SJCRH30 (cell line): Measurements from ENCODE around the gene NUCB1. TPM values are rescaled to one million over a fixed set of nuclear protein-coding genes. Genes with fewer than 3 reads are reported as not detected.
A peak's percentile ranks its signal among the peaks of the same experiment; 100 is the strongest.
"Not testable (repeated sequence)": the region's sequence is repeated elsewhere in the genome, so short reads cannot be mapped to it uniquely, and the experiment has no call there.

Experiments used
- DNase-seq, 2 experiments: peaks; one replicate each; pipeline ENCODE4 v3.0.0-alpha.2; 2015 to 2020
- H3K27ac ChIP-seq: fragments of 250-450 bp; sonication (Bioruptor Pico); 2 replicates; pipeline ENCODE4 v1.5.1; 2020; ENCODE audit warnings: mild to moderate bottlenecking, moderate library complexity
- H3K27me3 ChIP-seq: fragments of 250-450 bp; sonication (Bioruptor Pico); 2 replicates; pipeline ENCODE4 v1.5.1; 2020; ENCODE audit warnings: mild to moderate bottlenecking, moderate library complexity
- H3K36me3 ChIP-seq: fragments of 250-450 bp; sonication (Bioruptor Pico); 2 replicates; pipeline ENCODE4 v1.5.1; 2020; ENCODE audit warnings: mild to moderate bottlenecking, moderate library complexity
- H3K4me1 ChIP-seq: fragments of 250-450 bp; sonication (Bioruptor Pico); 2 replicates; pipeline ENCODE4 v1.5.1; 2020; ENCODE audit warnings: mild to moderate bottlenecking, moderate library complexity
- H3K4me3 ChIP-seq: fragments of 250-450 bp; sonication (Bioruptor Pico); 2 replicates; pipeline ENCODE4 v1.5.1; 2020; ENCODE audit warnings: mild to moderate bottlenecking, moderate library complexity
- H3K9me3 ChIP-seq: fragments of 250-450 bp; sonication (Bioruptor Pico); replicated peaks from 2 replicates; pipeline ENCODE4 v1.5.1; 2020; ENCODE audit warnings: mild to moderate bottlenecking, moderate library complexity
- total RNA-seq: library from RNA; depleted of rRNA; stranded (reverse); fragments of >200 nt; shearing (Covaris generic); gene quantifications from 2 replicates; pipeline ENCODE4 v1.2.3, GENCODE V29; 2014

NUCB1 gene
- total RNA-seq, 1 experiment from 2014 or later: 91.2 TPM

DNA sequence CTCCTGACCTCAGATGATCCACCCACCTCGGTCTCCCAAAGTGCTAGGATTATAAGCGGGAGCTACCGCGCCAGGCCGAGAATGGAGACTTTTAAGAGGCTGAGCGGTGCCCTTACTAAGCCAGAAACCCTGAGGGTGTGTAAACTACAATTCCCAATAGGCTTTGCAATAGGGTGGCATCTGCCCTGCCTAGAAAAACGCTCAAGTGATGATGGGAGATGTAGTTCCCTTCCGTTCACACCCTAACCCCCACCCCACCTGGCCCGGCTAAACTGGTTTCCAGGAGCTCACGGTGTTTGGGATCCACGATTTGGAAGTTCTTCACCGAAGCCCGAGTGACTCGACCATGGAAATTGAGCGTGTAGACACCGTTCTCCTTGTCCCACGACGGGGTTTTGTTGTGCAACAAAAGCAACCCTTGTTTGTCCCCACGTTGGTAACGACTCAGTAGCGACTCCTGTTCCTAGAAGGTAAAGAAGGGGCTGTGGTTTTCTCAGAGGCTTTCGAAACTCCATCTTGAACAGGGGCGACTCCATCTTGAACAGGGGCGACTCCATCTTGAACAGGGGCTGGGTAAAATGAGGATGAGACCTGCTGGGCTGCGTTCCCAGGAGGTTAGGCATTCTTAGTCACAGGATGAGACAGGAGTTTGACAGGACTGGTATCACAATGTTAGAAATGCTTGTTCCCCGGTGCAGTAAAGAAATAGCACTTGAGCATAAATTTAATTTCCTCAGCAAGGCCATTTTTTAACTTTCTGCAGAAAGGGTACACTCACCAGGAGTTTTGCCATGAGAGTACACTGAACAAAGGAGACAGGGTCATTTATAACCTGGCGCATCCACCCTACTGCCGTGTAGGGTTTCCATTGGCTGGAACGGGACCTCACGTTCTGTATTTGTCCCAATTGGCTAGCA is 18.1 kb upstream of the NUCB1 start:
- DNase-seq: peak in 1 of 2 experiments; percentile 47

DNA sequence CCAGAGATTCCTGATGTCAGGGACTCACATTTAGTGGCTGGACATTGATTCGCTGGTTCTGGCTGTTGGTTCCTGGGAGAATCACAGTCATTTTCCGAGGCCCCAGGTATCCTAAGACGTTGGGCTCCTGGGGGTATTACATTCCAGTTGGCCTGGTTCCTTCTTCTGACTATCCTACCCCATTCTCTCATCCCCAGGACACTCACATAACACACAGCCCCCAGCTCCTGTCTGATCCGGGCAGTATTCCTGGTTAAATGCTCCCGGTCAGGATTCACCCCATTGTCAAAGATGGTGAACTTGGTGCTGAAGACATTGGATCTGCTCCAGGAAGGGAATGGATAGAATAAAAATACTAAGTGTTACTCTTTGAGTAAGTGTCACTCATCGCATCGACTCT is 16.4 kb upstream of the NUCB1 start:
- no peak for DNase-seq

More for the DNA sequence above, 18.1 kb upstream of the NUCB1 start:
- Histone ChIP-seq H3K27ac (no peak overlapping the region), H3K4me1 (no peaks in the 10 kb centered on the region), H3K4me3 (no peak overlapping the region), H3K9me3 (no peaks in the 10 kb centered on the region; the same call in 1 of the 2 replicates), H3K27me3 (no peaks in the 10 kb centered on the region), H3K36me3 (no peaks in the 10 kb centered on the region)

DNA sequence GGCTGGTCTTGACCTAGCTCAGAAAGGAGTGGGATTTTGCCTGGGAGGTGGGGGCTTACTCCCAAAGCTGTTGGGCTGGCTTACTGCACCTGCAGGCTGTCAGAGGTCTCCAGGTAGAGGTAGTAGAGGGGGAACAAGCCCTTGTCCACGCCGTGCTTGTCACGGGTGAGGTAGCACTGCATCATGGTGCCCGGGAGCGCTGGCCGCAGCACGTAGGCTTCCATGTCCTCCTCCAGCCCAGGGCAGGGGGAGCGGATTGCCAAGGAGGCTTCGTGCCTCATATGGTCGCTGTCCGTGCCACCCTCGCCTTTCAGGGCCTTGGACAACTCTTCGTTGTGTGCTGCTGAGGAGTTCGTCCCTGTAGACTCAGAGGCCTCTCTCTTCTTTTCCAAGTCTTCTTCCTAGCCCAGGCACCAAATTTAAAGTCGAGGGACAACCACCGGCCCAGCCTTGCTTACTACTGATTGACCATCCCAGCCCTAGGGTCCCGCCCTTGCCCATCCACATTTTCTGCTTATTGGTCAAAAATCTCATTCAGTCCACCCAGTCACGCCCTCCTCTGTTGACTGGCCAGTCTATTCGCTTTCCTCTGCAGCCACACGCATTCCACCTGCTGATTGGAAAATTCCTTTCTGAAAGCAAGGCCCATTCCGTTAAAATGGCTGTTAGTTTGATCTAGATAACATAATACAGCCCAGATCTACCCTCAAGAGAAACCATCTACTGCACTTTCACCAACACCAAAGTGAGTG is 12.1 kb upstream of the NUCB1 start:
- DNase-seq: no peak
- no peak overlapping the region for H3K27ac ChIP-seq
- H3K36me3 ChIP-seq: no peaks in the 10 kb centered on the region
- no peak overlapping the region for H3K4me3 ChIP-seq
- H3K9me3 ChIP-seq: no peaks in the 10 kb centered on the region
- no peaks in the 10 kb centered on the region for H3K27me3 ChIP-seq
- H3K4me1 ChIP-seq: no peaks in the 10 kb centered on the region; the same call in 1 of the 2 replicates

More for the DNA sequence above, 16.4 kb upstream of the NUCB1 start:
- no peaks in the 10 kb centered on the region for H3K27me3 ChIP-seq
- H3K4me3 ChIP-seq: no peak overlapping the region
- no peak overlapping the region for H3K27ac ChIP-seq
- no peaks in the 10 kb centered on the region for H3K36me3 ChIP-seq
- H3K4me1 ChIP-seq: no peaks in the 10 kb centered on the region
- no peaks in the 10 kb centered on the region; the same call in 1 of the 2 replicates for H3K9me3 ChIP-seq

DNA sequence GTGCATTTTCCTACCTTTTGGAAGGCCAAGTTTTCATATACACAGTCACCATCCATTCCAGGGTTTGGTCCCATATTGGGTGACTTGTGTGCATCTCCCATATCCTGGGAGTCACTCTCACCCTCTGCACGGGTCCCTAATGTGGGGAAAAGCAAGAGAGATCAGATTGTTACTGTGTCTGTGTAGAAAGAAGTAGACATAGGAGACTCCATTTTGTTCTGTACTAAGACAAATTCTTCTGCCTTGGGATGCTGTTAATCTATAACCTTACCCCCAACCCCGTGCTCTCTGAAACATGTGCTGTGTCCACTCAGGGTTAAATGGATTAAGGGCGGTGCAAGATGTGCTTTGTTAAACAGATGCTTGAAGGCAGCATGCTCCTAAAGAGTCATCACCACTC is 10.6 kb upstream of the NUCB1 start:
- not testable (repeated sequence) for H3K9me3 ChIP-seq, DNase-seq, H3K27me3 ChIP-seq, H3K36me3 ChIP-seq, H3K4me3 ChIP-seq, H3K27ac ChIP-seq, H3K4me1 ChIP-seq

DNA sequence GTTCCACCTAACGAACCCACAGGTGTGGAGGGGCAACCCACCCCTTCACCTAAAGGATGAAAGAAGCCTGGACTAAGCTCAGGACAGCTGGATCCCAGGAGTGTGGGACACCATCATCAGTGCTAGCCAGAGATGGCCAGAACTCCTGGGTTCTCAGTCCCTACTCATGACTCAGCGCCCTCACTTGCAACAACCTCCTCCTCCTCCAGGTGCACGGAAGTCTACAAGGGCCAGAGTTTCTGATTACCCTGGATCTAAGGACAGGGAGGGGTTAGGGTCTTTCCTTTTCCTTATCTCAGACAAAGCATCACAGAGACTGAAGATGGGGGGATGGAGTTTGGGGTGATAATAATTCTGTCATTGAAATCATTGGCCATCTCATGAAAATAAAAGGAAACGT is 9.6 kb upstream of the NUCB1 start:
- no peak overlapping the region for H3K27ac ChIP-seq
- no peaks in the 10 kb centered on the region for H3K36me3 ChIP-seq
- no peak overlapping the region for H3K4me3 ChIP-seq
- H3K4me1 ChIP-seq: no peaks in the 10 kb centered on the region; the same call in 1 of the 2 replicates
- no peaks in the 10 kb centered on the region for H3K9me3 ChIP-seq
- no peak for DNase-seq
- no peaks in the 10 kb centered on the region for H3K27me3 ChIP-seq

DNA sequence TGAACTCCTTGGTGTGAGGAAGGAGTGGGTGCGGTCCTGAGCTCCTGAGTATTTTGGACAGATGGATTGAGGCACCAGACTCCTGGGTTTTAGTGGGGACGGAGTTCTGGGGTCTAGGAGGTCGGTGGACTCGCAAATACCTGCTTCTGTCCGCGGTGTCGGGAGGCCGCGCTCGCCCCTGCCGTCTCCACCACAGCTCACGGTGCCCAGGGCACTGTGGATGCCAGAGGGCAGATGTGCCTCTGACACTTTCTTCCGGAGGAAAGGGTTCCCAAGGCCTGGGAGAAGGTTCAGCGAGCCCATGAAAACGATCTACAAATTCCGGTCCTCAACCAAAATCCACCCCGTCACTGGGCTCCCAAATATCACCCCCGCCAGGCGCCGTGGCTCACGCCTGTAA is 4.9 kb upstream of the NUCB1 start:
- no peak overlapping the region for H3K4me3 ChIP-seq
- no peaks in the 10 kb centered on the region; the same call in 1 of the 2 replicates for H3K4me1 ChIP-seq
- H3K9me3 ChIP-seq: no peaks in the 10 kb centered on the region
- H3K36me3 ChIP-seq: no peaks in the 10 kb centered on the region
- H3K27ac ChIP-seq: no peak overlapping the region
- DNase-seq: no peak
- no peaks in the 10 kb centered on the region for H3K27me3 ChIP-seq

DNA sequence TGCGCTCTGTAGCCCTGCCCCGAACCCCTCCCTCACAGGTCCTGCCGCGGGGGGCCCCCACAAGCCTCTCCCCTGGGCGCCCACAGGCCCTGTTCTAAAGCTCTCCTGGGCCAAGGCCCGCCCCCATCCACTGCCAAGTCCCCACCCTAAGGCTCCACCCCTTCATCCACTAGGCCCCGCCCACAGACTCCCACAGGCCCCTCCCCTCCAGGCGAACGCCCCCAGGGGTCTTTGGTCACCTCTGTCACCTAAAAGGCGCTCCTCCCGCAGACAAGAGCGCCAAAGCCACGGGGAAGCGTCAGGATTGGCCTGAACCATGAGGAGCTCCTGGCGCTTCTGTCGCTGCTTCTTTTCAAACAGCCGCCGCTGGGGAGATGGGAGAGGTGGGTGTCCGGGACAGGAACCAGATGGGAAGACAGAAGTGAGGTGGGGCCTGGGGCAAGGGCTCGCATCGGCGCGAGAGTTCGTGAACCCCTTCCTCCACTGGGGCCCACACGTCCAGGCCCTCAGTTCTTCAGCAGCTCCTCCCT is 3.9 kb upstream of the NUCB1 start:
- Histone ChIP-seq H3K36me3 (no peaks in the 10 kb centered on the region), H3K4me3 (no peak overlapping the region), H3K4me1 (no peaks in the 10 kb centered on the region; the same call in 1 of the 2 replicates), H3K27ac (no peak overlapping the region), H3K9me3 (no peaks in the 10 kb centered on the region), H3K27me3 (no peaks in the 10 kb centered on the region)
- peak in 1 of 2 experiments; percentile 34 for DNase-seq

DNA sequence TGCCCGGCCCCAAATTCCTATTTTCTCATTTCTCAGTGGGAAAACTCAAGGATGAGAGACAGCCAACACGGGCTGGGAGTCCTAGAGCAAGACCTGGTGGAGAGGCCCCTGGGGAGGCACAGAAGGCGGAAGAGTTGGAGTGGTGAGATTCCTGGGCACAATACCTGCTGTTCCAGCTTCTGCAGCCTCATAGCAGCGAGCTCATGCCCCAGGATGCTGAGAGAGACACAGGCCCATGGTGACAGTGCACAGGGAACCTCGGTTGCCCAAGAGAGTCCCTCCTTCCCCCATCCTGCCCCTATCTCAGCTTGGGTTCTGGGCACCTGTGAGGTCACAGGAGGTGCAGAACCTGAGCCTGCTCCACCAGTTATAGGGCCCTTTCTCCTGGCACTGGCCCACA is 2.9 kb upstream of the NUCB1 start:
- H3K9me3 ChIP-seq: no peaks in the 10 kb centered on the region
- no peaks in the 10 kb centered on the region for H3K36me3 ChIP-seq
- H3K4me3 ChIP-seq: no peak overlapping the region
- H3K27me3 ChIP-seq: no peaks in the 10 kb centered on the region
- no peak overlapping the region for H3K27ac ChIP-seq
- no peak for DNase-seq
- H3K4me1 ChIP-seq: no peaks in the 10 kb centered on the region; the same call in 1 of the 2 replicates

DNA sequence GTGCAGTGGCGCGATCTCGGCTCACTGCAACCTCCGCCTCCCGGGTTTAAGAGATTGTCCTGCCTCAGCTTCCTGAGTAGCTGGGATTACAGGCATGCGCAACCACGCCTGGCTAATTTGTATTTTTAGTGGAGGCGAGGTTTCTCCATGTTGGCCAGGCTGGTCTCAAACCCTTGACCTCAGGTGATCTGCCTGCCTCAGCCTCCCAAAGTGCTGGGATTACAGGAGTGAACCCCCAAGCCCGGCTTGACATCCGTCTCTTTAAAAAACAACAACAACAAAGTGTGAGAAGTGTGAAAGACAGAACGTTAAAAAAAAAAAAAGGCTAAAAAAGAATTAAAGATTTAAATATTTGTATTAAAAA is 744 bp upstream of the NUCB1 start:
- peak overlapping the region; percentile 39 for H3K27ac ChIP-seq
- not testable (repeated sequence) for H3K27me3 ChIP-seq, H3K9me3 ChIP-seq, H3K4me1 ChIP-seq, H3K36me3 ChIP-seq, DNase-seq
- H3K4me3 ChIP-seq: peak overlapping the region; percentile 71

DNA sequence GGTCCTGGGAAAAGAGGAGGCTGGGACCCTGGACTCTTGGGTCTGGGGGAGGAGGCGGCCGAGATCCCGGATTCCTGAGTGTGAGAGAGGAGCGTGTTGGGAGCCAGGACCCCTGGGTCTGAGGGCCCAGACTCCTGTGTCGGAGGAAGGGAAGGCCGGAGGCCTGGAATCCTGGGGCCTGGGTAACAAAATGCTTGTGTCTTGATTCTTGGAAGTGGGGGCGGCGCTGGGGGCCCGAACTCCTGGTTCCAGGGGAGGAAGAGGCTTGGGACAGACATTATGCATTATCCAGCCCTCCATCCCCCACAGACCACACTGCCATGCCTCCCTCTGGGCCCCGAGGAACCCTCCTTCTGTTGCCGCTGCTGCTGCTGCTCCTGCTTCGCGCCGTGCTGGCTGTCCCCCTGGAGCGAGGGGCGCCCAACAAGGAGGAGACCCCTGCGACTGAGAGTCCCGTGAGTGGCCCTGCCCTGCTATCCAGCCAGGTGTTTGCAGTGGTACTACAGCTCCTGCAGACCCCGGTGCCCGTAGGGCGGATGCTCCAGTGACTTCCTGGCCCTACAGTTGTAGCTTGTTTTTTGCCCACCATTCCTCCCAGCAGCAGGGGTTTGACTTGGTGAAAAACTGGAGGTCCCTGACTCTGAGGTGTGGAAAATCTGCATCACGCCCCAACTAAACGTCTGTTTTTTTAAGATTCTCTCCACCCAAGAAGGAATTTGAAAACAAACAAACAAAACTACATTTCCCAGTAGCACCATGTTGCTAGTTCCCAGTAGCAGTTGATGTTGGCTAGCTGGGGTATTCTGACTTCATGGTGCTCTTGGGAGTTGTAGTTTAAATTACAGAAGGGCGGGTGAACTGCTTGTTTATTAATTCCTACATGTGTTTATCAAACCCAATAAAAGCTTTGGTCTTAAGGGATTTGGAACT is 630 bp downstream of the NUCB1 start:
- no peak for DNase-seq
- H3K4me1 ChIP-seq: no peaks in the 10 kb centered on the region
- H3K9me3 ChIP-seq: no peaks in the 10 kb centered on the region
- peaks cover 7% of the 10 kb centered on the region; the same call in 1 of the 2 replicates for H3K36me3 ChIP-seq
- peak overlapping the region; percentile 71 for H3K4me3 ChIP-seq
- H3K27me3 ChIP-seq: no peaks in the 10 kb centered on the region
- peak overlapping the region; percentile 39 for H3K27ac ChIP-seq

DNA sequence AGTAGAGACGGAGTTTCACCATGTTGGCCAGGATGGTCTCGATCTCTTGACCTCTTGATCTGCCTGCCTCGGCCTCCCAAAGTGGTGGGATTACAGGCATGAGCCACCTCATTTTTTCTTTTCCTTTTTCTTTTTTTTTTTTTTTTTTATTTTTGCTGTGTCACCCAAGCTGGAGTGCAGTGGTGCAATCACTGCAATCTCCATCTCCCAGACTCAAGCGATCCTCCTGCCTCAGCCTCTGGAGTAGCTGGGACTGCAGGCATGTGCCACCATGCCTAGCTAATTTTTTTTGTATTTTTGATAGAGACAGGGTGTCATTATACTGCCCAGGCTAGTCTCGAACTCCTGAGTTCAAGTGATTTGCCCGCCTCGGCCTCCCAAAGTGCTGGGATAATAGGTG is 2.2 kb downstream of the NUCB1 start:
- not testable (repeated sequence) for H3K27me3 ChIP-seq, H3K9me3 ChIP-seq, H3K27ac ChIP-seq, H3K4me3 ChIP-seq, H3K4me1 ChIP-seq, DNase-seq
- H3K36me3 ChIP-seq: peaks cover 13% of the 10 kb centered on the region

DNA sequence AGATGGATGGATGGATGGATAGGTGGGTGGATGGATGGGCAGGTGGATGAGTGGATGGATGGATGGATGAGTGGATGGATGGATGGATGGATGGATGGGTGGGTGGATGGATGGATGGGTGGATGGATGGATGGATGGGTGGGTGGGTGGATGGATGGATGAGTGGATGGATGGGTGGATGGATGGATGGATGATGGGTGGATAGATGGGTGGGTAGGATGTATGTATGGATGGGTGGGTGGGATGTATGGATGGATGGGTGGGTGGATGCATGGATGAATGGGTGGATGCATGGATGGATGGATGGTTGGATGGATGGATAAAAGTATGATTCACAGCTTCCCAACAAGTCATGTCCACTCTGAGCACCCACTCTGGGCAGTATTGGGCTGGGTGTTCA is 3.7 kb downstream of the NUCB1 start:
- H3K9me3 ChIP-seq, DNase-seq, H3K4me1 ChIP-seq, H3K27ac ChIP-seq, H3K27me3 ChIP-seq, H3K4me3 ChIP-seq: not testable (repeated sequence)
- H3K36me3 ChIP-seq: peaks cover 13% of the 10 kb centered on the region

DNA sequence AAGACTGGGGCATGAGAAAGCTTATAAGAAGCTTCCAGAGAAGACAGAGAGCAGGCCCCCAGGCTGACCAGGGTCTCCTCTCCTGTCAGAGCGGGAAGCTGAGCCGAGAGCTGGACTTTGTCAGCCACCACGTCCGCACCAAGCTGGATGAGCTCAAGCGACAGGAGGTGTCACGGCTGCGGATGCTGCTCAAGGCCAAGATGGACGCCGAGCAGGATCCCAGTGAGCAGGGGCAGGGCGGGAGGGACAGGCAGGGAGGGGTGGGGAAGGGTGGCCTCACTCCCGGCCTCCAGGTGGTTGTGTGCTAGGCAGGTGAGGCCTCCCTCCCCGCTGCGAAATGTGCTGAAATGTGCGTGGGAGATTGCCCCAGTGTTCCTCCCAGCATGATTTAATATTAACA is 5.6 kb downstream of the NUCB1 start:
- H3K36me3 ChIP-seq: peaks cover 19% of the 10 kb centered on the region
- H3K4me1 ChIP-seq: no peaks in the 10 kb centered on the region
- H3K4me3 ChIP-seq: no peak overlapping the region
- no peaks in the 10 kb centered on the region for H3K27me3 ChIP-seq
- no peak overlapping the region for H3K27ac ChIP-seq
- no peak for DNase-seq
- no peaks in the 10 kb centered on the region for H3K9me3 ChIP-seq

DNA sequence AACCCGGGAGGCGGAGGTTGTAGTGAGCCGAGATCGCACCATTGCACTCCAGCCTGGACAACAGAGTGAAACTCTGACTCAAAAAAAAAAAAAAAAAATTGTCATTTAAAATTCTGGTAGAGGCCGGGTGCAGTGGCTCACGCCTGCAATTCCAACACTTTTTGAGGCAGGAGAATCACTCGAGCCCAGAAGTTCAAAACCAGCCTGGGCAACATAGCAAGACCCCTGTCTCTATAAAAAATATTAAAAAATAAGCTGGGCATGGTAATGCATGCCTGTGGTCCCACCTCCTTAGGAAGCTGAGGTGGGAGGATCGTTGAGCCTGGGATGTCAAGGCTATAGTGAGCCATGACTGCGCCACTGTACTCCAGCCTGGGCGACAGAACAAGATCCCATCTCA is 6.2 kb downstream of the NUCB1 start:
- no peak overlapping the region for H3K4me3 ChIP-seq
- no peaks in the 10 kb centered on the region for H3K27me3 ChIP-seq
- peaks cover 23% of the 10 kb centered on the region for H3K36me3 ChIP-seq
- DNase-seq: no peak
- no peaks in the 10 kb centered on the region for H3K4me1 ChIP-seq
- no peaks in the 10 kb centered on the region for H3K9me3 ChIP-seq
- no peak overlapping the region for H3K27ac ChIP-seq
